Hepatocyte (in vitro differentiated cells): ENCODE measurements around the gene MYOF. TPM values are rescaled to one million over a fixed set of nuclear protein-coding genes. Genes with fewer than 3 reads are reported as not detected.

Experiments
- DNase-seq: peaks from one replicate; pipeline ENCODE4 v3.0.0-alpha.2; 2016; ENCODE audit warnings: low spot score
- H2AFZ ChIP-seq: fragments of 200-600 bp; sonication (generic); 2 replicates; pipeline ENCODE4 v1.6.0; 2016; ENCODE audit warnings: antibody characterized with exemption, mild to moderate bottlenecking
- H3K27ac ChIP-seq: fragments of 200-600 bp; sonication (generic); 2 replicates; pipeline ENCODE4 v1.5.1; 2016; ENCODE audit warnings: mild to moderate bottlenecking
- H3K27me3 ChIP-seq: fragments of 200-600 bp; sonication (generic); 2 replicates; pipeline ENCODE4 v1.6.1; 2016
- H3K36me3 ChIP-seq: fragments of 200-600 bp; sonication (generic); replicated peaks from 2 replicates; pipeline ENCODE4 v1.5.1; 2016; ENCODE audit warnings: low read depth; ENCODE audit not compliant: insufficient read depth
- H3K4me1 ChIP-seq: fragments of 200-600 bp; sonication (generic); 2 replicates; pipeline ENCODE4 v1.5.1; 2016; ENCODE audit warnings: mild to moderate bottlenecking, moderate library complexity; ENCODE audit not compliant: insufficient read depth
- H3K4me2 ChIP-seq: fragments of 200-600 bp; sonication (generic); 2 replicates; pipeline ENCODE4 v1.6.0; 2016
- H3K4me3 ChIP-seq: fragments of 200-600 bp; sonication (generic); 2 replicates; pipeline ENCODE4 v1.5.1; 2016; ENCODE audit warnings: mild to moderate bottlenecking
- H3K79me2 ChIP-seq: fragments of 200-600 bp; sonication (generic); 2 replicates; pipeline ENCODE4 v1.6.0; 2017; ENCODE audit warnings: mild to moderate bottlenecking
- H3K9me2 ChIP-seq: fragments of 200-600 bp; sonication (generic); replicated peaks from 2 replicates; pipeline ENCODE4 v1.6.0; 2017; ENCODE audit warnings: mild to moderate bottlenecking; ENCODE audit not compliant: insufficient read depth
- H3K9me3 ChIP-seq: fragments of 200-600 bp; sonication (generic); 2 replicates; pipeline ENCODE4 v1.5.1; 2016; ENCODE audit warnings: low read depth, mild to moderate bottlenecking
- H4K20me1 ChIP-seq: fragments of 200-600 bp; sonication (generic); 2 replicates; pipeline ENCODE4 v1.6.0; 2016; ENCODE audit warnings: mild to moderate bottlenecking; ENCODE audit not compliant: insufficient read depth, poor library complexity, severe bottlenecking
- EZH2 ChIP-seq: fragments of 200-600 bp; sonication (generic); IDR thresholded peaks from 2 replicates; pipeline ENCODE4 v1.6.1; 2016; ENCODE audit warnings: antibody characterized with exemption, mild to moderate bottlenecking, borderline replicate concordance
- EZH2phosphoT487 ChIP-seq: fragments of 200-600 bp; sonication (generic); IDR thresholded peaks from one replicate; pipeline ENCODE4 v1.6.1; 2018; ENCODE audit warnings: antibody characterized with exemption, mild to moderate bottlenecking, low read depth, moderate library complexity; ENCODE audit not compliant: unreplicated experiment, severe bottlenecking
- WGBS: methylation state at CpG from one replicate; pipeline ENCODE4 v1.1.6; 2016; ENCODE audit warnings: low lambda C conversion rate; ENCODE audit errors: missing lambda C conversion rate; 5-methylcytosine and 5-hydroxymethylcytosine counted together
- polyA plus RNA-seq: library from polyadenylated mRNA; unstranded; fragments of >200 nt; fragmentation: Nextera tagmentation; extraction: Ambion mirVana; gene quantifications from 2 replicates; pipeline ENCODE4 v1.2.1, GENCODE V29; 2016
- total RNA-seq: library from RNA; depleted of rRNA; stranded (reverse); fragments of >200 nt; gene quantifications from 2 replicates; pipeline ENCODE4 v1.2.3, GENCODE V29; 2014
- TF ChIP-seq, protein P1 (sequence below): fragments of 200-600 bp; sonication (generic); IDR thresholded peaks from 2 replicates; pipeline ENCODE4 v1.5.1; 2016; ENCODE audit warnings: antibody characterized with exemption, mild to moderate bottlenecking; ENCODE audit not compliant: poor library complexity

Gene MYOF
- total and polyA plus RNA-seq, 2 experiments from 2014 or later = 16.6 to 47.9 TPM

- peaks cover 48% of the 10 kb centered on the region for H3K79me2 ChIP-seq
- TF ChIP-seq, protein P1, sequence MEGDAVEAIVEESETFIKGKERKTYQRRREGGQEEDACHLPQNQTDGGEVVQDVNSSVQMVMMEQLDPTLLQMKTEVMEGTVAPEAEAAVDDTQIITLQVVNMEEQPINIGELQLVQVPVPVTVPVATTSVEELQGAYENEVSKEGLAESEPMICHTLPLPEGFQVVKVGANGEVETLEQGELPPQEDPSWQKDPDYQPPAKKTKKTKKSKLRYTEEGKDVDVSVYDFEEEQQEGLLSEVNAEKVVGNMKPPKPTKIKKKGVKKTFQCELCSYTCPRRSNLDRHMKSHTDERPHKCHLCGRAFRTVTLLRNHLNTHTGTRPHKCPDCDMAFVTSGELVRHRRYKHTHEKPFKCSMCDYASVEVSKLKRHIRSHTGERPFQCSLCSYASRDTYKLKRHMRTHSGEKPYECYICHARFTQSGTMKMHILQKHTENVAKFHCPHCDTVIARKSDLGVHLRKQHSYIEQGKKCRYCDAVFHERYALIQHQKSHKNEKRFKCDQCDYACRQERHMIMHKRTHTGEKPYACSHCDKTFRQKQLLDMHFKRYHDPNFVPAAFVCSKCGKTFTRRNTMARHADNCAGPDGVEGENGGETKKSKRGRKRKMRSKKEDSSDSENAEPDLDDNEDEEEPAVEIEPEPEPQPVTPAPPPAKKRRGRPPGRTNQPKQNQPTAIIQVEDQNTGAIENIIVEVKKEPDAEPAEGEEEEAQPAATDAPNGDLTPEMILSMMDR = no peak
- TF ChIP-seq EZH2 (no peak), EZH2phosphoT487 (no peak)
- no peaks in the 10 kb centered on the region for H3K9me3 ChIP-seq
- peak overlapping the region; percentile 84 for H3K27ac ChIP-seq
- peaks cover 11% of the 10 kb centered on the region for H3K4me1 ChIP-seq
- no peaks in the 10 kb centered on the region for H3K9me2 ChIP-seq
- peak; percentile 70 for DNase-seq
- H3K4me3 ChIP-seq = no peak overlapping the region
- no peaks in the 10 kb centered on the region for H4K20me1 ChIP-seq
- no peaks in the 10 kb centered on the region for H3K27me3 ChIP-seq
- H3K4me2 ChIP-seq = no peak overlapping the region
- WGBS = 56% methylated on average over 8 of the region's 8 CpGs
- no peaks in the 10 kb centered on the region for H3K36me3 ChIP-seq
- no peak overlapping the region for H2AFZ ChIP-seq
Observed at GRCh38 chr10:93465806-93466675, 16.1 kb downstream of the MYOF start.

GRCh38 chr10:93464776-93465388, 17.3 kb downstream of the MYOF start:
- Histone ChIP-seq H3K36me3 (no peaks in the 10 kb centered on the region), H3K27ac (peak overlapping the region; percentile 84), H3K4me1 (peaks cover 13% of the 10 kb centered on the region), H3K4me3 (no peak overlapping the region), H3K4me2 (peak overlapping the region; percentile 28), H3K9me3 (no peaks in the 10 kb centered on the region), H2AFZ (no peak overlapping the region), H4K20me1 (no peaks in the 10 kb centered on the region), H3K27me3 (no peaks in the 10 kb centered on the region), H3K9me2 (no peaks in the 10 kb centered on the region), H3K79me2 (peaks cover 49% of the 10 kb centered on the region)
- no peak for DNase-seq
- 87% methylated on average over 5 of the region's 5 CpGs for WGBS
- TF ChIP-seq EZH2 = no peak
- no peak for TF ChIP-seq EZH2phosphoT487
- TF ChIP-seq, protein P1 = no peak

- Histone ChIP-seq H3K9me3 (no peaks in the 10 kb centered on the region), H3K36me3 (no peaks in the 10 kb centered on the region), H2AFZ (no peak overlapping the region), H4K20me1 (no peaks in the 10 kb centered on the region), H3K79me2 (peaks cover 44% of the 10 kb centered on the region), H3K4me2 (peak overlapping the region; percentile 28), H3K4me1 (peaks cover 23% of the 10 kb centered on the region), H3K27ac (peak overlapping the region; percentile 84), H3K27me3 (no peaks in the 10 kb centered on the region), H3K4me3 (no peak overlapping the region), H3K9me2 (no peaks in the 10 kb centered on the region)
- DNase-seq = no peak
- TF ChIP-seq EZH2phosphoT487 = no peak
- TF ChIP-seq, protein P1 = no peak
- TF ChIP-seq EZH2 = no peak
- 68% methylated on average over 6 of the region's 6 CpGs for WGBS
Observed at GRCh38 chr10:93463723-93464476, 18.2 kb downstream of the MYOF start.
